NOMO-1 (cell line): Measurements from ENCODE around the gene WFDC12.
A peak's percentile ranks its signal among the peaks of the same experiment; 100 is the strongest.

Experiments
- DNase-seq, 2 experiments: peaks; one replicate each; lab custom pipeline; 2025; ENCODE audit not compliant: unreplicated experiment in 2 of 2; lab: John Stamatoyannopoulos, UW

Gene WFDC12

DNA sequence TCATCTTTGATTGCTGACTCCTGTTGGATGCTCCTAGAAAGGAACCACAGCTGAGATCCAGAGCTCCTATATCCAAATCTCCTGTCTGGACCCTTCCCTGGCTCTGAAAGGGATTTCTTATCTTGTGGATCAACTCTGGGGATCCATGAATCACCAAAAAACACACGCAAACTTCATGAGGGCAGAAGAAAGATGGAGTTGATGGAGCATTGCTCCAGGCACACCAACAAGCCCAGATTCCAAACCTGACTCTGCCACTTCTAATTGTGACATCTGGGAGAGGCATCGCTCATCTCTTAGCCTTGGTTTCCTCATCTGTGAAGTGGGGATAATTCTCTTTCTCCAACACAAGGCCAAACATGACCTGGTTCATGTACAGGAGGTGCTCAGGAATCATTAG, 30.1 kb downstream of the WFDC12 start:
- DNase-seq, result no peak

DNA sequence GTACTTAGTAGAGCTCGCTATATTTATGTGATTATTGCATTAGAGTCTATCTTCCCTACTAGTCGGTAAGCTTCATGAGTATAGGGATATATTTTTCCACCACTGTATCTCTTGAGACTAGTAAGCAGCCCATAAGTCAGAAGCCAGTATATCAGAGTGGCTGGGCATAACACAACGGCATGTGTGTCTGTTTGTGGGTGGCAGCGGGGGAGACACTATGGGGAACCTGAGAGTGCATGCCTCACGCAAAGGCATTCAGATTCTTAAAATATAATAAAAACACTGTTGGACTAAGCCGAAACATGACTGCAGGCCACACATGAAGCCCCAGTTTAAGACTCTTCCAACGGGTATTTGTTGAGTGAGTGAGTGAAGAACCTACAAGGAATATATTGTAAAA, 31.4 kb downstream of the WFDC12 start:
- no peak for DNase-seq

DNA sequence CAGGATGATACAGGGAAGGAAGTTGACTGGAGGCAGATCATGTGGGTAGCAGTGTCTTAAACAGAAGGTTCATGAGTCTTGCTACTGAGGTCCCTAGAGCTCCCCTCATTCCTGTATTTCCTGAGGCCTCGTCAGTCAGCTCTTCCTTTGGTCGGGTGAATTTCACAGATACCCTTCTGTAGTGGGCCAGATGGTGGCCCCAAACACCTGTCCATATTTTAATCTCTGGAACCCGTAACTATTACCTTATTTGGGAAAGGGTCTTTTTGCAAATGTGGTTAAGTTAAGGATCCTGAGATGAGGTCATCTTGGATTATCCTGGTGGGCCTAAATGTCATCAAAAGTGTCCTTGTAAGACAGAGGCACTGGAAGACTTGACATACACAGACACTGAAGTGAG, 32.9 kb downstream of the WFDC12 start:
- no peak for DNase-seq

DNA sequence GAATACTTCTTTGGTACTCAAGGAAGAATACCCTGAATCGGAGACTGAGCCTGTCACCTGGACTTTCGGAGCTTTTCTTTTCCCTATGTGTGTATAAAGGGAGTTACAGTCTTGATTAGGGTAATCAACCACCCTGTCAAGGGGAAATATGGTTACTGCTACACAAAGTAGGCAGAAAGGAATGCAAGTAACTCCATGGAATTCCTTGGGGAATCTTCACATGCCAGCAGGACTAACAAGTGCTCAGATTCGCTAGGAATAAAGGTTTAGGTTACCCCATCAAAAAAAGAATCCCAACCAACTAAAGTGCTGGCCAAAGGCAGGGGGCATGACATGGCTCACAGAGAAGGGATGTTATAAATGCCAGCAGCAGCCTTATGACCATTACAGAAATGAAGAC, 33.8 kb downstream of the WFDC12 start:
- no peak for DNase-seq

DNA sequence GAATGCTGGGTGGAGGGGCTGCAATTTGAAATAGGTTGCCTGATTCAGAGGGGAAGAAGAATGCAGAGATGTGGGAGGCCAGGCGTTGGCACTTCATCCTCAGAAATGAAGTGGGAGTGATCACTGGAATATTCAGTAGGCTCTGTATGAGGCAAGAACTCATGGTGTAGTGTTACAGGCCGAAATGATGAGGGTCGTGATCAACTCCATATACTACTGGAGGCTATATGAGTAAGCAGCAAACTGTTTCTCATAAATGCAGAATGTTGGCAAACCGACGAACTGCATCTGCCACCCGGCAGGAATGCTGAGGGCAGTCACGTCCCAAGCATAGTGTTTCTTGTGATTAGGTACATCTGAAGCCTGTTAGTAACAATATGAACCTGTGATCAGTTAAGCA, 36.0 kb downstream of the WFDC12 start:
- no peak for DNase-seq

DNA sequence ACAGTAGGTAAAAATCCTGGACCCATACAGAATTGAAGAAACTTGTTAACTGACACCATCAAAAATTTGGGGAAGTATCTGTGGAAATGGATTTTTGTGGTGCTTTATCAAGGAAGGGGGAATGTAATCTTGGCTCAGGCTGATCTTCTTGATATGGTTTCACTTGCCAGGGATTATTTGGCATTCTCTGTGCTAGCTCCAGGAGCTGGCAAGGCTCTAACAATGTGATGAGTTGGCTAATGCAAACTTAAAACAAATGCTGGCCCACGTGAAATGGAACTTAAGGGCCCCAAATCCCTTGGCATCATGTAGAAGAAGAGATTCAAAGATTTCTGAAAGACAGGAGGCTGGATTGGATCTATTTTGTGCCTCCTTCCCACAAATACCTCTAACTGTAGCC, 36.5 kb downstream of the WFDC12 start:
- DNase-seq, result no peak

DNA sequence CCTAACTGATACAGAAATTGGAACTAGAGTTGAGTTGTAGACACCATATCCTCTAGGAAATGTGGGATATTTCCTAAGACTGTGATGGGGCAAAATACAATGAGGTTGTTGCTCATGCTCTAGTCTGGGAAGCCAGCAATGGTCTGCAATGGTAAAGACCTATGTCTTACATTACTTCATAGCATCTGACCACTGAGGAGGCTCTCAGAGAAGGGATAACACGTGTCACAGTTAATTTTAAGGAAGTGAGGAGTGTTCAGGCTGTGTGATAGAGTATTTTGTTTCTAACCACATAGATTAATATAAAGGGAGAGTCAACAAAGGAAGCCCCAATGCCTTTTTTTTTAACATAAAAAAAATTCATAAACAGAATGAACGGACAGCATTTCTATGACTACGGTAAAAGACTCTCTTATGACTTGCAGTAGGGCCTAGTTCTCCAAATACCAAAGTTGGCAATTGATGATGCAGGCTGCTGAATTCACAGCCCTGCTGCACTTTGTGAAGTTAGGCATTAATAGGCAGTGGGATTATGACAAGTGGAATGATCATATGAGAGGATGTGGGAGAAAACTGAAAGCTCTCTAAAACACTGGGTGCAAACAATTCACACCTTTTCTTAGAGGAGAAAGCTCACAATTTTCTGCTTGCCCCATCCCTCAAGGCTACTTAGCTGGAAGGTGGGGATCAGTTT, 37.0 kb downstream of the WFDC12 start:
- peak in 1 of 2 experiments; percentile 70 for DNase-seq

DNA sequence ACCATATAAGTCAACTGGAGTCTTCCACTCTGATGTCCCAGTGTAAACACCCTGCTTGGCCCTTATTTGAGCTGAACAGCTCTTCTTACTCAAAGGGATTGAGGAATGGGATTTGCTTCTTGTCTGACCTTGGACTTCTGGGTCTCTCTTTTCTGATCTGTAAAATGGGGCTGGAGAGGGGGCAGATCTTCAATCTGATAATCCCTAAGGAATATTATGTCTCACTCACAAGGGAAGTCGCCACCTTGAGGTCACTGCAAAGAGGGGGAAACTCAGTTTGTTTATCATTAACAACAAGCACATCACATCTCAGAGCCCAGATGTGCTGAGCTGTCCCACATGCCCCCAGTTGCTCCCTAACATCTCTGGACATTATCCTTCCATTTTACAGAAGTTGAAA, 38.4 kb downstream of the WFDC12 start:
- no peak for DNase-seq

DNA sequence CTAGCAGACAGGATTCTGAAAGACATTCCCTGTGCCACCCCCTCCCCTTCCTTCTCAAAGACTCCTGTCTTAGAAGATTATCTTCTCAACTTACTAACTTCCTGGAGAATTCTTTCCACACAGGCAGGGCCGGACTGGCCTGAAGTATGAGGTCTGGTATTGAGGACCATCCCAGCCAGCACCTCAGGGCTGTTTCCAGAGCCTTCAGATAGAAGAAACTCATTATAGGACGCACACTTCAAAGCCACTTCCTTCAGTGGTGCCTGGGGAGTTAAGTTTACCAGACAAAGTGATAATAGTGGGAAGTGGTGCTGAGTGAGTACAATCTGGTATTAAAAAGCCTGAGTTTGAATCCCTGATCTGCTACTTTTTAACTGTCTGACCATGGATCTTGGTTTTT, 39.0 kb downstream of the WFDC12 start:
- DNase-seq, result no peak

DNA sequence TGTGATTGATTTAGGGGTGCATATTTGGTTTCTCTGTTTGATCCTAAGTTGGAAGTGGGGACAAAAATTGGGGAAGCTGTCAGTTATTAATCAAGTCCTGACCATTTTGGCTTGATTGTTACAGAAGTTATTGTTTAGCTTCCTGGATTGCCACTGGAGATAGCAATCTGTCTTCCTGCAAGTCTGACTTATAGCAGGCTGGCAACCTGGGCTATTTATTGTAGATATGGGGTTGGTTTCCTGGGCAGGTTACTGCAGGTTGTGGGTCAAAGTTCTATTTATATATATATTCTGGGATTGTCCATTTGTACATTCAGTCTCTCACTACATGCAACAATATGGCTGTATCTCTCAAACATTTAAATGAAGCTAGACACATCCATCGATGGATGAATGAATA, 41.1 kb downstream of the WFDC12 start:
- DNase-seq, result no peak

DNA sequence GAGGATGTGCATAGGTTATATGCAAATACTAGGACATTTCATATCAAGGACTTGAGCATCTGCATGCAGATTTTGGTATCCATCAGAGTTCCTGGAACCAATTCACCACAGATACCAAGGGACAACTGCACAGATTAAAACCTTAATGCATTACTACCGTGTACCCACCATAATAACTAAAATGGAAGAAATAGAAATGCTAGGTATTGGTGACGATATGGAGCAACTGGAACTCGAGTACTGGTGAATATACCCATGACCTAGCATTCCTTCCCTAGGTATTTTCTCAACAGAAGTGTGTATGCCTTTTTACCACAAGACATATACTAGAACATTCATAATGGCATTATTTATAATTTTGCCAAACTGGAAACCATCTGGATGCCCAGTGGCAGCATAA, 41.8 kb downstream of the WFDC12 start:
- no peak for DNase-seq

DNA sequence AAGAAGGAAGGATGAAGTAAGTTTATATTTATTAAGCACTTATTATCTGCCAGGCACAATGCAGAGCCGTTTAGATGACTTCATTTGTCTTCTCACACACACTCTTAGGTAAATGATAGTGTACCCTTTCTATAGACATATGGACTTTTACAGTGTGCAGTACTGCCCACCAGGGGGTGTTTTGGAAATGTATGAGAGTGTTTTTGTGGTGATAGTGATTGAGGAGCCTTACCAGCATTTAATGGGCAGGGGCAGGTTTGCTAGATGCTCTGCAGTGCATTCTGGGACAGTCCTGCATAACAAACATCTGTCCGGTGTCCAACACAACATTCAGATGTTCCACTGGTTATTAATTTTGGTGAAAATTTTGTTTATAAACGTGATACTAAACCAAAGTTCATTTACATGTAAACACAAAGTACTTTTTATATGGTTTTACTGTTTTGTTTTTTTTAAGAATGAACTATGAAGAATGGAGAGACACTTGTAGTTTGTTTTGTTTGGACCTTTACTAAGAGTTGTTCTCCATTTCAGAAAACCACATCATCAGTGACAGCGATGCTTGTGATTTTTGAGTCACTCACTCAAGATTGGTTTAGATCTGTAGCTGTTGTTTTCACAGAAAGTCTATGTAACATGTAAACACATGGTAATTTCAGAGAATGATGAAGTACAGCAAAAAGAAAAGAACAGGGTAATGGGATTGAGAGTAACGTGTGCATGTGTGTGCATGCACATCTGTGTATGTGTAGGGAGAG, 43.2 kb downstream of the WFDC12 start:
- no peak for DNase-seq

DNA sequence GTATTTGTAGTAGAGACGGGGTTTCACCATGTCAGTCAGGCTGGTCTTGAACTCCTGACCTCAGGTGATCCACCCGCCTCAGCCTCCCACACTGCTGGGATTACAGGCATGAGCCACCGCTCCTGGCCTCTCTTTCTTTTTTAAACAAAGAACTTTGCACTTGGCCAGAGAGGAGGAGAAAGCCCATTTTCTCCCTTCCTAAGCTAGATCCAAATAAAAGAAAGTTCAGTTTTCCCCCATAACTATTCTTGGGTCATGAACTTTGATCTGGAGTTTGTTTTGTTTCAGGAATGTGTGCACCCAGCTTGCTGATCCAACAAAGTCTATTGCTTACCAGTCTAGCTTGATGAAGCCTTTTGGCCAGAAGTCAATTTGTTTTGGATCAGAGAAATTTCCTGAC, 46.7 kb downstream of the WFDC12 start:
- DNase-seq, result no peak
